ENCODE measurements around the gene UXT.

- TF ChIP-seq TAF1 (IDR thresholded peaks at IDR 0.05; ENCODE audit: low read depth) (no peak), CTCF (IDR thresholded peaks at IDR 0.05; ENCODE audit: poor library complexity, severe bottlenecking) (no peak), EP300 (conservative IDR thresholded peaks at IDR 0.05; ENCODE audit: poor library complexity, severe bottlenecking) (no peak), EZH2 (IDR thresholded peaks at IDR 0.05; ENCODE audit: borderline replicate concordance, insufficient read depth, low read length, poor library complexity, severe bottlenecking) (no peak), RAD21 (conservative IDR thresholded peaks at IDR 0.05) (no peak), SMC3 (conservative IDR thresholded peaks at IDR 0.05; ENCODE audit: poor library complexity) (no peak), POLR2AphosphoS5 (IDR thresholded peaks at IDR 0.05) (no peak)
- TF ChIP-seq, protein P1, sequence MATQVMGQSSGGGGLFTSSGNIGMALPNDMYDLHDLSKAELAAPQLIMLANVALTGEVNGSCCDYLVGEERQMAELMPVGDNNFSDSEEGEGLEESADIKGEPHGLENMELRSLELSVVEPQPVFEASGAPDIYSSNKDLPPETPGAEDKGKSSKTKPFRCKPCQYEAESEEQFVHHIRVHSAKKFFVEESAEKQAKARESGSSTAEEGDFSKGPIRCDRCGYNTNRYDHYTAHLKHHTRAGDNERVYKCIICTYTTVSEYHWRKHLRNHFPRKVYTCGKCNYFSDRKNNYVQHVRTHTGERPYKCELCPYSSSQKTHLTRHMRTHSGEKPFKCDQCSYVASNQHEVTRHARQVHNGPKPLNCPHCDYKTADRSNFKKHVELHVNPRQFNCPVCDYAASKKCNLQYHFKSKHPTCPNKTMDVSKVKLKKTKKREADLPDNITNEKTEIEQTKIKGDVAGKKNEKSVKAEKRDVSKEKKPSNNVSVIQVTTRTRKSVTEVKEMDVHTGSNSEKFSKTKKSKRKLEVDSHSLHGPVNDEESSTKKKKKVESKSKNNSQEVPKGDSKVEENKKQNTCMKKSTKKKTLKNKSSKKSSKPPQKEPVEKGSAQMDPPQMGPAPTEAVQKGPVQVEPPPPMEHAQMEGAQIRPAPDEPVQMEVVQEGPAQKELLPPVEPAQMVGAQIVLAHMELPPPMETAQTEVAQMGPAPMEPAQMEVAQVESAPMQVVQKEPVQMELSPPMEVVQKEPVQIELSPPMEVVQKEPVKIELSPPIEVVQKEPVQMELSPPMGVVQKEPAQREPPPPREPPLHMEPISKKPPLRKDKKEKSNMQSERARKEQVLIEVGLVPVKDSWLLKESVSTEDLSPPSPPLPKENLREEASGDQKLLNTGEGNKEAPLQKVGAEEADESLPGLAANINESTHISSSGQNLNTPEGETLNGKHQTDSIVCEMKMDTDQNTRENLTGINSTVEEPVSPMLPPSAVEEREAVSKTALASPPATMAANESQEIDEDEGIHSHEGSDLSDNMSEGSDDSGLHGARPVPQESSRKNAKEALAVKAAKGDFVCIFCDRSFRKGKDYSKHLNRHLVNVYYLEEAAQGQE (IDR thresholded peaks at IDR 0.05; ENCODE audit: borderline replicate concordance): no peak
Measured at GRCh38 chrX:47662144-47662657, 3.2 kb upstream of the UXT start.
